Inferior parietal cortex (tissue), 1 donor: ENCODE data around the gene MICALL1.
"Not testable (repeated sequence)": the region's sequence is repeated elsewhere in the genome, so short reads cannot be mapped to it uniquely, and the experiment has no call there.

Experiments
- DNase-seq: peaks from one replicate; pipeline ENCODE4 v3.0.0-alpha.2; 2016; ENCODE audit errors: extremely low spot score

Gene MICALL1

DNA sequence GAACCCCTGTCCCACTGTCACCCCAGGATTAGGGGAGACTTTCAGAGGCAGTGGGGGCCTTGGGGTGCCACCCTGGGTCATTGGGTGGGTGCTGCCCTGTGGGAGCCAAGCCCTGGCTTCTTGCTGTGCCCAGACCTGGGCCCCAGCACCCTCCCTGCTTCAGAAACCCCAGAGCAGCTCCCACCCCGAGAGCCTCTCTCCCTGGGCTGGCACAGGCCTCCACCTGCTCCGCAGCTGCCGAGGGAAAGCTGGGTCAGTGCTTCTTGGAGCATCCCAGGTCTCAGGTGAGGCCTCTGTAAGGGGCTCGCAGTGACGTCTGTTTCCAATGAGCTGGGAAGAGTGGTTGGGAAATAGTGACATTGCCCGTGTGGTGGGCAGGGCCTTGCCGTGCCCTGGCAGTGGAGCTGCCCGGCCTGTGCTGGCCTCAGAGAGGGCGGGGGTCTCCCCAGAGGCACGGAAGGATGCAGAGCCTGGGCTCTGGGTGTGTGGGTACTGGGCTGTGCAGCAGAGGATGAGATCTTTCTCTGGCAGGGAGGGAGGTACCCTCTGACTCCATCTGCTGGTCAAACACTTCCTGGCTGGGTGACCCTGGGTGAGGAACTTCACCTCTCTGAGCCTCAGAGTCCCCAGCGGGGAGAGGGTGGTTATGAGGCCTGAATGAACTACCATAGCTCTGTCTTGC, 24.3 kb downstream of the MICALL1 start:
- DNase-seq: no peak

DNA sequence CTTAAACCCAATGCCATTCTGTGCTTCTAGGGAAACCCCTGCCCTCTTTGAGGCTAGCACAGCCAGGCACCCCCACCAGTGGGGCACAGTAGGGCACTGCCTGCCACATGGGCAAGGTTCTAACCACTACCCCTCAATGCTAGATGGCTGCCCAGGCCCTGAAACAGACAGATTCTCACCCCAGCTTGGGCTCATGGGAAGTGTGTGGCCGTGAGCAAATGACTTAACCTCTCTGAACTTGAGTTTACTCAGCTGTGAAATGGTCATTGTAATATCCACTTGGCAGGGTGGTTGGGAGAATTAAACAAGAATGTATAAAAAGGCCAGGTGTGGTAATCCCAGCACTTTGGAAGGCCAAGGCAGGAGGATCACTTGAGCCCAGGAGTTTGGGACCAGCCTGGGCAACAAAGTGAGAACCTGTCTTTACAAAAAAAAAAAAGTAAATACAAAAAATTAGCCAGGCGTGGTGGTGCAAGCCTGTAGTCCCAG, 24.9 kb downstream of the MICALL1 start:
- no peak for DNase-seq

DNA sequence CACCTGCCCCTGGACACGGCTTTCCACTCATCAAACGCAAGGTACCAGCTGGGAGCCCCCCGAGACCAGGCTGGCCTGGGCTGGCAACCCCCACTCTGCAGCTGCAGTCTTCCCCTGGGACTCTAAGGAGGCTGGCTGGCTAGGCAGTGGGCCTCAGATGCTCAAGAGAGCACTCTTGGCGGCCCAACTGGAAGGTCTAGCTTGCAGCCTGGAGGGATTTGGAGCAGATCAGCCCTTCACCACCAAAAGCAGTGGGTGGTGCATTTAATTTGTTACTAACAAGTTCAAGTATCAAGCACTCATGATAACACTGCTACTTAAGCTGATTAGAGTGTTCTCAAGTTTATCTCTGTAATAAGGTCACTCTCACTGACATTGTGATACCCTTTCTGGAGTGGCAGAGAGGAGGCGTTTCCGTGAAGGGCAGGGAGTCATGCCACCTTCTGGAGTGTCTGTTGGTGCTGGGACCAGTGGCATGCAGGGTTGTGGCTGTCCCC, 25.8 kb downstream of the MICALL1 start:
- DNase-seq: no peak

DNA sequence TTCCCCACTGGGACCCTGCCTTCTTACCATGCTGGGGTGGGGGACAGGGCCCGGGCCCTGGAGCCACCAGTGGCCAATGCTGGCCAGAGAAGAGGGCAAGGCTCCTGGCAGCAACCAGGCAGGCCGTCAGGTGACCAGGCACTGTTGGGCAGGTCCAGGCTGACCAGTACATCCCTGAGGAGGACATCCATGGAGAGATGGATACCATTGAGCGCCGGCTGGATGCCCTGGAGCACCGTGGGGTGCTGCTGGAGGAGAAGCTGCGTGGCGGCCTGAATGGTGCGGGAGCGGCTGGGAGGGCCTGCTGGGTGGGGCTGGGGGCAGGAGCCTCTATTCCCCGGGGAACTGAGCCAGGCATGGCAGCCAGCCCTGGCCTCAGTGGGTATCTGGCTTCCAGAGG, 26.3 kb downstream of the MICALL1 start:
- no peak for DNase-seq

DNA sequence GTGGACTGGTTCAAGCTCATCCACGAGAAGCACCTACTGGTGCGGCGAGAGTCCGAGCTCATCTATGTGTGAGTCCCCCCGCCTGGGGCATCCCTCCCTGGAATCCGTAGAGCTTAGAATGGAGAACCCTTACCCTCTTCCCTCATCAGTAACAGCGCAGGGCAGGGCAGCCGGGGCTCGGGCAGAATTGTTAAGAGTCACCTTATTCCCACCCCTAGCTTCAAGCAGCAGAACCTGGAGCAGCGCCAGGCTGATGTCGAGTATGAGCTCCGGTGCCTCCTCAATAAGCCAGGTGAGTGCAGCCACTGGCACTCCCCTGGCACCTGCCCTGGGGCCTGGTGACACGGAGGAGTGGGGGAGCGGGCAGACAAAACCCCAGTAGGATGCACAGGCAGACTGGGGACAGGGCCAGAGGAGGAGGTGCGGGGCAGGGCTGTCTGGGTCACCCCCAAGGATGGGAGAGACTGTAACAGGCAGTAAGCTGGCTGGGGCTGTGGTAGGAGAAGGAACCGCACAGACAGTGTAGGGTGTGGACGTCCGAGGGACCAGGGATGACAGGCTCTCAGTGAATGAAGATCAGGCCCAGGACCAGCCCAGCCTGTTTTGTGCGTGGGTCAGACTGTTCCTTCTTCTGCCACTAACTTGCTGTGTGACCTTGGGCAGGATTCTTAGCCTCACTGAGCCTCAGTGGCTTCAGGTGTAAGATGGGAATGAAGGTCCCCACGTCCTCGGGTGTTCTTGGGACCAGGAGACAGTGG, 26.9 kb downstream of the MICALL1 start:
- DNase-seq: no peak

DNA sequence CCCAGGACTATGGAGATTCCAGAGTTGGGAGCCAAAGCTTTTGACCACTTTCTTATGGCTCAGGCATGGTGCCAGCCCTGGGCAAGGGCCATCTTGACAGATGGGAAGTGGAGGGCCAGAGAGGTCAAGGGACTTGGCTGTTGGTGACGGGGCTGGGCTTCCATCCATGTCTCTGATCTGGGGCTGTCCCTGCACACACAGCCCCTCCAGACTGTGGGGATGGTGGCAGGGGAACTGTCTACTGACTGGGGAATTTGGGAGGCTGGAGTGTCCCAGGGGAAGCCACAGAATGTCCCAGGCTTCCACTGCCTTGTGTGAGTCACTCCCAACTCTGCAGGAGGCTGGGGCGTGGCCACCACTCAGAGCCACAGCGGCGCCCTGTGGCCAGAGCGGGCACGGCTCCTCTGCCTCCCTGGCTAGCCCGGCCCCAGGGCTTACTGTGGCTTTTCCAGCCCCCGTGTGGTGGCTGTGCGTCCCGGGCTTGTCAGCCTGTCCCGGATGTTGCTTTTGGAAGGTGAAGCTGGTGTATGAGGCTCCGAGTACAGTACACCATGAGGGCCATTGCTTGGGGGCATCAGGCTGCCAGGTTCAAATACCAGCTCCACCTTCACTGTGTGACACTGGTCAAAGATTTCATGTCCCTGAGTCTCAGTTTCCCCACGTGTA, 27.7 kb downstream of the MICALL1 start:
- DNase-seq: peak; percentile 84

DNA sequence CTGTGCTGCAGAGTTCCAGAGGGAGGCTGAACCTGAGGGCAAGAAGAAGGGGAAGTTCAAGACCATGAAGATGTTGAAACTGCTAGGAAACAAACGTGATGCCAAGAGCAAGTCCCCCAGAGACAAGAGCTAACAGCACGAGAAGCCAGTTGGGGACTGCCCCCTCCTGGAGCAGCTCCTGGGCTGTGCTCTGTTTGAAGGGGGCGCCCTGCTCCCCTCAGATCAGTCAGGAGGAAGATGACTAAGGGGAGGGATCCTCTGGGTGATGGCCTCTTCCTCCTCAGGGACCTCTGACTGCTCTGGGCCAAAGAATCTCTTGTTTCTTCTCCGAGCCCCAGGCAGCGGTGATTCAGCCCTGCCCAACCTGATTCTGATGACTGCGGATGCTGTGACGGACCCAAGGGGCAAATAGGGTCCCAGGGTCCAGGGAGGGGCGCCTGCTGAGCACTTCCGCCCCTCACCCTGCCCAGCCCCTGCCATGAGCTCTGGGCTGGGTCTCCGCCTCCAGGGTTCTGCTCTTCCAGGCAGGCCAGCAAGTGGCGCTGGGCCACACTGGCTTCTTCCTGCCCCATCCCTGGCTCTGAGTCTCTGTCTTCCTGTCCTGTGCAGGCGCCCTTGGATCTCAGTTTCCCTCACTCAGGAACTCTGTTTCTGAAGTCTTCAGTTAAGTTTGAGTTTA, 34.7 kb downstream of the MICALL1 start:
- no peak for DNase-seq

DNA sequence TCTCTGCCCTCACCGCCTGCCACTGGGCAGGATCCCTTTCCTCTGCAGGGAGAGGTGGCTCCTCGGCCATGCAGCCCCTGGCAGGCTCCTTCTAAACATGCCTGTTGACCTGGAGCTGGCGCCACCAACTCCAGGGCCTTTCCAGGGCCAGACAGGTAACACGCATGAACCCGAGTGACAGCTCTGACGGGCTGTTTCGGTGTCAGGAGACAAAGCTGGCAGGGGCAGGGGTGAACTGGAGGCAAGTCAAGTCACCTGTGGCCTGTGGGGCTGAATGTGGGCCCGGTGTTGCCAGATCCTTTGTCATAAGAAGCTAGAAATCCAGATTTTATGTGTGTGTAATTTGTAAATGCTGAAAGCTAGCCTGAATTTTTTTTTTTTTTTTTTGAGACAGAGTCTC, 36.0 kb downstream of the MICALL1 start:
- DNase-seq: no peak

DNA sequence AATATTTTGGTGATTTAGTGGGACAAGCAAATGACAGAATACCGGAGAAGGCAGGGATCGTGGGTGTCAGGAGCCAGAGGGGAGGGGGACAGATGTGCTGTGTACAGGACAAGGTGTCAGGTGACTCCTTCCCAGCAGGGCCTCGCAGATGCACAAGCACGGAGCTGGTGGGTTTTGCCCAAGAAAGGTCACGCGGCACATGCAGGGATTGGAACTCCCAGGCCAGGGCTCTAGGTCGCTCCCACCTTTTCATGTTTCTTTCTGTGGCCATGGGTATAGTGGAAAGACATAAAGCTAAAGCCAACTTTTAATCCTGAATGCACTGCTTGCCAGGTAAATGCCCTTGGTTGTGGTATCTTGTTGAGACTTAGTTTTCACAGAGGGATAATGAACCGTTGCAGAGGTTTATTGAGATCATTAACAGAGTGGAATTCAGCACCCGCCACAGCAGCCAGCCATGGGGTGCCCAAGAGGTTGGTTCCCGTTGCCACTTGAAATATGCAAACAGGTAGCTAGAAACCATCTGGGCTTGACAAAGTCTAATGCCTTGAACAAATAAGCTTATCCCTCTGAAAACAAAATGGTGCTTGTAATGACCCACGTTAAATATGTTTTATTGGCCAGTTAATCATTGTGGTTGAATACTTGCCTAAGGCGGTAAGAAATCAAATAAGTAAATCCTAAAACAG, 37.2 kb downstream of the MICALL1 start:
- no peak for DNase-seq

DNA sequence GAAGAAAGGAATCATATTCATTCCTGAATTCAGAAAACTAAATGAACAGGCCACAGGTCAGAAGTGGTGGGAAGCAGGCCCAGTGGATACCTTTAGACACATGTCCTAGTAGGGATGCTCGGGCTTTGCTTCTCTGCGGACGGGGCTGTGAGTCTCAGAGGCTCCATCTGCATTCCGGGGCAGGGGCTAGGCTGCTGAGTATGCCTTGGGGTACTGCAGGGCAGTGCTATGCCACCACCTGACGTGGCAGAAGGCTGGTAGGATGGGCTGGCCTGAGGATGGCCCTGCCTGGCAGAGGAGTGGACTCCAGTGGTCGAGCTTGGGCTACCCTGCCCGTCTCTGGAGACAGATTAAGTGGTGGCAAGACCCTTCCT, 37.7 kb downstream of the MICALL1 start:
- no peak for DNase-seq

DNA sequence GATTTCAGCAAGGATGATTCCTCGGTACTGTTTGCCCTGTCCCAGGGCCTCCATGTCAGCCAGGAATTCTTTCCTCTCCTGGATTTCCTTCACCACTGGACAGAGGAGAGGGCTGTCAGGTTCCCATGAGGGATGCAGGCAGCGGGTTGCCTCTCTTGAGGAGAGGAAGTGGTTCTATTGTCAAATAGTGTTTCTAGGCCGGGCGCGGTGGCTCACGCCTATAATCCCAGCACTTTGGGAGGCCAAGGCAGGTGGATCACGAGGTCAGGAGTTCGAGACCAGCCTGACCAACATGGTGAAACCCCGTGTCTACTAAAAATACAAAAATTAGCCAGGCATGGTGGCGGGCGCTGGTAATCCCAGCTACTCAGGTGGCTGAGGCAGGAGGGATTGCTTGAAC, 38.3 kb downstream of the MICALL1 start:
- DNase-seq: not testable (repeated sequence)

DNA sequence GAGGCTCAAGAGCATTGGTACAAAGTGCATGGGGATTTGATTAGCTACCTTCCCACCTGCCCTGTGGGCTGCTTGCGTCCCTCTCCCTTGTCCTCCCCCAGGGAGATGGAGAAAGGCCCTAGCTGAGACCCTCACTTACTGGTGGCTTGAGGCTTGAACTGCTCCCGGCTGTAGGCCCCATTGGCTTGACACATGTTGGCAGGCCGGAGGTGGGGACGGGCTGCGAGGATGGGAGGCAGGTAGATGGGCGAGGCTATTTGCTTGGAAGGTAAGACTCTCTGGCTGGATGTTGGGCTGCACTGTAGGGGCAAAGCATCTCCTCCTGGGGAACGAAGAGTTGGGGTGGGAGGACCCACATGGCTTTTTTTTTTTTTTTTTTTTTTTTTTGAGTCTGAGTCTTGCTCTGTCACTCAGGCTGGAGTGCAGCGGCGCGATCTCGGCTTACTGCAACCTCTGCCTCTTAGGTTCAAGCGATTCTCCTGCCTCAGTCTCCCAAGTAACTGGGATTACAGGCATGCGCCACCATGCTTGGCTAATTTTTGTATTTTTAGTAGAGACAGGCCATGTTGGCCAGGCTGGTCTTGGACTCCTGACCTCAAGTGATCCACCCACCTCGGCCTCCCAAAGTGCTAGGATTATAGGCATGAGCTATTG, 41.2 kb downstream of the MICALL1 start:
- not testable (repeated sequence) for DNase-seq

DNA sequence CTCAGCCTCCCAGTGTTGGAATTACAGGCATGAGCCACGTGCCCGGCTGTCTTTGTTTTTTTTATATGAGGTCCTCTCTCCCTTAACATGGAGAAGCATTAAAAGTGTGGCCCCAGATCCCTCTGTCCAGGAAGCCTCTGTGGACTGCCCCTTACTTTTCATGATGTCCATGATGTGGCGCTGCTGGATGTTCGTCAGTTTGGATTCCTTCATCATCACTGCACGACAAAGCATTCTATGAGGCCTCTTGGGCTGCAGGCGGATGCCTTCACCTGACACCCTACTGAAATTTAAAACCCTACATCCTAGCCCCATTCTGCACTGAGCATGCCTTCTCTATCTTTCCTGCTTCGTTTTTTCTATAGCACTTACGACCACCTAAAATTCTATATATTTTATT, 45.2 kb downstream of the MICALL1 start:
- no peak for DNase-seq

DNA sequence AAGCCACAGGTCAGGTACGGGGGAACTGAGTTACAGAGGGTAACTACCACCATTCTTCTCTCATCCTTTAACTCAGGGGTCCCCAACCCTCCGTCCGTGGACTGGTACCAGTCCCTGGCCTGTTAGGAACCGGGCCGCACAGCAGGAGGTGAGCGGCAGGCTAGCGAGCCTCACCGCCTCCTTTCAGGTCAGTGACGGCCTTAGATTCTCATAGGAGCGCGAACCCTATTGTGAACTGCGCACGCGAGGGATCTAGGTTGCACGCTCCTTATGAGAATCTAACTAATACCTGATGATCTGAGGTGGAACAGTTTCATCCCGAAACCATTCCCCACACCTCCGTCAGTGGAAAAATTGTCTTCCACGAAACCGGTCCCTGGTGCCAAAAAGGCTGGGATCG, 46.5 kb downstream of the MICALL1 start:
- not testable (repeated sequence) for DNase-seq

DNA sequence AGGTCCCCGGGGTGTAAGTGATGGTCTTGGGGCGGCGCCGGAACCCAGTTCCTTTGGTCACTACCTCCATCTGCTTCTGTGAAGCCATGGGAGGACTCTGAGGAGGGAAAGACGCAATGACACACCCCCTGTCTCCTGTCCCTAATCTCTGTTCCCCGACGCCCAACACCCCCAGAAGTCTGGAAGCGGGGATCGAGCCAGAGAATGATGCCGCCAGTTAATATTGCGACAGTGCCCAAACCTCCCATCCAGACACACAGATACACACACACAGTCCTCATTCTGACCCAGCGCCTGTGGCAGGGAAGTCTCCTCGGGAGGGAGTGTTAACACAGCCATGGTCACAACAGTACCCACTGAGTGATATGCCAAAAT, 47.0 kb downstream of the MICALL1 start:
- DNase-seq: no peak

DNA sequence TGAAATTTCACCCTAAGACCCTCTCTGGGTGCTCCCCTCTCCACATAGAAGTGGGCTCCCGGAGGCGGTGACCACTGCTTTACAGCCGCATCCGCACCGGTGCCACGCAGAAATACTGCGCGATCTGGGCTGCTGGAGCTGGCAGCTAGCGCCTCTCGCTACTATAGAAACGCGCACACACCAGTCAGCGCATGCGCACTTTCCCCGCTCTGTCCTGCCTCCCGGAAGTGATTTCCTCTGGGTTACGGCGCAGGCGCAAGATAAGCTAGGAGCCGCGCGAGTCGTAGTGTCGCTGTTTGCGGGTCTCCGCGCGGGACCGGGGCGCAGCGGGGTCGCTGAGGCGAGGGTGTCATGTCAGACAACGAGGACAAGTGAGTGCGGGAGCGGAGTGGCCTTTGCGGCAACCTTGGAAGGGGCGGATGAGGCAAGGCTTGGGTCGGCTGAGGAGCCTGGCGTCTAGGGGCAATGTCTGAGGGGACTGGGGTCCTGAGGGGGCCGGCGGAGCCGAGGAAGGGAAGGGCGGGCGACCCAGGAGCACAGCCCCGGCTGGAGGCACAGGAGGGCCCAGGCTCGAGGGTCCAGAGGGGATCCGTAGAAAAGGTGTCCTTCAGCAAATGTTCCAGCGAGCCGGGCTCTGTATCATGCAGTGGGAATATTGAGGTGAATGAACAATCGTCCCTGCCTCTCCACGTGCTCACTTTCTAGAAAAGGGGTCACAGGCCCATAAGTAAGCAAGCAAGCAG, 47.5 kb downstream of the MICALL1 start, which contains the start of the genes C22orf23 and POLR2F:
Gene C22orf23 (minus strand): TSS at position 165 of the 743 bp plus-strand sequence. CDS start 452 bp downstream, outside the sequence.
Gene POLR2F (plus strand): TSS at position 263 of the 743 bp plus-strand sequence. CDS start 89 bp downstream, at position 352.
- peak; percentile 98 for DNase-seq

DNA sequence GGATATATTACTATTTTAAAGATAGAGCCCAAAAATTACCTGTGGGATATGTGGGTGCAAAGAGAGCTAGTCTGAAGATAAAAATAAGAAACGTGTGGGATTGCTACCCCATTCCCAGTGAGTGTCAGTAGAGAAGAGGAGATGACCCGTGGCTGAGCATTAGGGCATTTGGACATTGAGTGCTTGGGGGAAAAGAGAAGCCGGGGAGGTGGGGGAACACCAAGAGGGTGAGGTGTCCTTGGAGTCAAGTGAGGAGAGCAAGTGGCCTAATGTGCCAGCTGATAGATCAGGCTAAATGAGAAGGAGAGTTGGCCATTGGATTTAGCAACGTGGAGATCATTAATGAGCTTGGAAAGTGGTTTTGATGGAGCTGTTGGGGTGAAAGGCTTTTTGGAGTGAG, 48.6 kb downstream of the MICALL1 start:
- no peak for DNase-seq

DNA sequence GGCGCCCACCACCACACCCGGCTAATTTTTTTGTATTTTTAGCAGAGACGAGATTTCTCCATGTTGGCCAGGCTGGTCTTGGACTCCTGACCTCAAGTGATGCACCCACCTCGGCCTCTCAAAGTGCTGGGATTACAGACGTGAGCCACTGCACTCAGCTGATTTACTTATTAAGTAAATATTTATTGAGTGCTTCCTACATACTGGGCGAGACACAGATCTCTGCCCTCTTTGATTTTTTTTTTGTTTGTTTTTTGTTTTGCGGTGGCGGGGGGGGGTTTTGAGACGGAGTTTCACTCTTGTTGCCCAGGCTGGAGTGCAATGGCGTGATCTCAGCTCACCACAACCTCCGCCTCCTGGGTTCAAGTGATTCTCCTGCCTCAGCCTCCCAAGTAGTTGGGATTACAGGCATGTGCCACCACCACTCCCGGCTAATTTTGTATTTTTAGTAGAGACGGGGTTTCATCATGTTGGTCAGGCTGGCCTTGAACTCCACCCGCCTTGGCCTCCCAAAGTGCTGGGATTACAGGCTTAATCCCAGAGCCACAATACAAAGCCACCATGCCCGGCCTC, 49.8 kb downstream of the MICALL1 start:
- not testable (repeated sequence) for DNase-seq

DNA sequence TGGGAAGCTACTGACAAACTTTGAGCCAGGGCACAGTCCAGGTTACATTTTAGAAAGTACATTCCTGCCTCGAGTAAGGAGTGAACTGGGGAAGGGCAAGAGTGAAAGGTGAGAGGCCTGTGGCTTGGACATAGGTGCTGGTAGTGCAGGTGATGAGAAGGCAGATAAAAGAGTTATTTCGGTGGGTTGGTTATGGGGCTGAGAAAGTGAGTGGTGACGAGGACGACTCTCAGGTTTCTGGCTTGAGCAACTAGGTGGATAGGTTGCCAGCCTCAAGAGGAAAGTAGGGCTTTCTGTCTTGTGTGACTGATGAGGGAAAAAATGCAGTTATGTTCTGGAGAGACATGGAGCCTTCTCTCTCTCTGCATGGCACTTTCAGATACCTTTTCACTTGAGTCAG, 51.1 kb downstream of the MICALL1 start:
- no peak for DNase-seq
